Right lobe of liver (tissue), 6 donors: ENCODE results near the gene CCNE1. TPM values are rescaled to one million over a fixed set of nuclear protein-coding genes. Genes with fewer than 3 reads are reported as not detected.

Experiments used
- ATAC-seq, 4 donors: fragments of 200-7000 bp; cut with Tn5 transposase; one replicate each; pipeline ENCODE4 v1.9.1; 2020; ENCODE audit warnings: mild to moderate bottlenecking in 4 of 4, moderate library complexity in 4 of 4
- DNase-seq, 3 donors: peaks; one replicate each; pipeline ENCODE4 v3.0.0-alpha.2; 2020
- H3K27ac ChIP-seq, 3 donors: fragments of 200-600 bp; one replicate each; pipeline ENCODE4 v1.8.0; 2022
- H3K27me3 ChIP-seq, 2 donors: fragments of 200-600 bp; one replicate each; pipeline ENCODE4 v1.8.0; 2022
- H3K36me3 ChIP-seq, 4 donors: fragments of 200-600 bp; sonication (generic) in 1 of 4; one replicate each; pipeline versions ENCODE4 v1.5.1 to v1.8.0; 2017 to 2022; ENCODE audit warnings: control low read depth in 1 of 4
- H3K4me1 ChIP-seq, 4 donors: fragments of 200-600 bp; sonication (generic) in 1 of 4; one replicate each; pipeline versions ENCODE4 v1.5.1 to v1.8.0; 2017 to 2022; ENCODE audit warnings: control low read depth in 1 of 4
- H3K4me3 ChIP-seq, 3 donors: fragments of 200-600 bp; one replicate each; pipeline ENCODE4 v1.8.0; 2022
- H3K9me3 ChIP-seq, 4 donors: fragments of 200-600 bp; sonication (generic) in 1 of 4; one replicate each; pipeline versions ENCODE4 v1.5.1 to v1.8.0; 2017 to 2022; ENCODE audit warnings: control low read depth in 1 of 4
- POLR2A ChIP-seq: fragments of 450-650 bp; IDR thresholded peaks from one replicate; pipeline ENCODE4 v1.6.1; 2017; ENCODE audit warnings: antibody characterized with exemption, mild to moderate bottlenecking
- WGBS: methylation state at CpG from one replicate; pipeline ENCODE4 v1.1.6; 2018; ENCODE audit warnings: low coverage, low lambda C conversion rate; ENCODE audit not compliant: insufficient coverage; ENCODE audit errors: missing lambda C conversion rate; 5-methylcytosine and 5-hydroxymethylcytosine counted together
- intact Hi-C, 2 donors: fragments of 100-400 bp; cut with DNase I; formaldehyde crosslinking; loops; one replicate each; pipeline versions ENCODE4 v1.11.2 to v1.14.1; 2022
- long read RNA-seq: library from polyadenylated mRNA; unstranded; transcript quantifications from one replicate; pipeline ENCODE4 v2.0.0, GENCODE V29; 2019
- total RNA-seq, 6 experiments: library from RNA; depleted of rRNA in 2 of 6; stranded (reverse); fragments of >200 nt in 2 of 6; fragmentation: NEBNext Ultra II Directional in 3 of 6; extraction: Animal tissue kit (Norgen Biotek cat#: 25700) in 3 of 6; gene quantifications; one replicate each; pipeline versions ENCODE4 v1.1.0 to v1.2.4, GENCODE V29; 2016 to 2023
- TF ChIP-seq, protein P1 (sequence below), 4 donors: fragments of 200-600 bp in 3 of 4; fragments of 450-650 bp in 1 of 4; IDR thresholded peaks; one replicate each; pipeline versions ENCODE4 v1.5.1 to v1.8.0; 2016 to 2022; ENCODE audit warnings: antibody characterized with exemption in 4 of 4, mild to moderate bottlenecking in 2 of 4
- donor health status: DM: no; HTN: yes; CAD: no.
- donor health status: DM: no; HTN: no; CAD: no.
- donor health status: DM: no; HTN: no; CAD: no.
- donor health status: DM: no; HTN: yes; CAD: no.
- donor health status: DM: no; HTN: yes; CAD: no.

Gene CCNE1
- total RNA-seq = 1 to 10 TPM in 3 of 6 experiments, under 1 TPM in 3; 0.26 to 2.2 (median 0.90) TPM
- long read RNA-seq = 0 reads

DNA sequence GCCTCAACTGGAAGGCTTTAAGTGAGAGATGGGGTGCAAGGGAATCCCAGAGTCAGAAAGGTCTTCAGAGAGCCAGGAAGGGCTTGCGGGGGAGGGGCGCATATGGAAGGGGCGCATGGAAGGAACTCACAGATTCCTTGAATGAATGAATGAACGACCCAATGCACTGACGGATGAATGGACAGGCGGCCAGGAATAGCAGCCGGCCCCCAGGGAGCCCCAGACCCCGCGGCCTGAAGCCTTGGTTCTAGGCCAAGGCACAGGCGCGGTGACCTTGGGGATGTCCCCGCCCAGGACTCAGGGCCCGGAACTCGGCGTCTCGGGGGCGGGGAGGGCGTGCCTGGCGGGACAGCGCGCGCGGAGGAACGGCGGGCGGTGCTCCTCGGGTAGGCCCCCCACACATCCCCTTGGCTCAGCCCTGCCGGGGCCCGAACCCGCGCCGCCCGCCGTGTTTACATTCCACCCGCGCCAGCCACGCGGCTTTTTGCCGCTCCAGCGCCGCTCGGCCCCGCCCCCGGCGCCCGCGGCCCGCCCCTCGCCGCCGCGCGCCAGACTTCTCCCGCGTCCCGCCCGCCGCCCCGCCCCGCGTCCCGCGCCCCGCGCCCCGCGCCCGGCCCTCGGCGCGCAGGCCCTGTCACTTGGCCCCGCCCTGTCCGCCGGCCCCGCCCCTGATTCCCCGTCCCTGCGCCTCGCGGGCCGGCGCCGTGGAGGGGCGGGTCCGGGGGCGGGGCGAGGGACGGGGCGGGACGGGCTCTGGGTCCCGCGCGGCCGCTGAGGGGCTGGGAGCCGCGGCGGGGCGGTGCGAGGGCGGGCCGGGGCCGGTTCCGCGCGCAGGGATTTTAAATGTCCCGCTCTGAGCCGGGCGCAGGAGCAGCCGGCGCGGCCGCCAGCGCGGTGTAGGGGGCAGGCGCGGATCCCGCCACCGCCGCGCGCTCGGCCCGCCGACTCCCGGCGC lies at the start of gene CCNE1:
CCNE1 (plus strand) TSS at position 867 of the 955 bp plus-strand sequence. CDS start 565 bp downstream, outside the sequence.
- WGBS = 7% methylated on average over 25 of the region's 125 CpGs
- Histone ChIP-seq H3K27ac (peak within 1 kb of the TSS in 2 of 3 donors; percentile 10 to 22), H3K4me3 (peak within 1 kb of the TSS; percentile 46 to 63 (median 55))

DNA sequence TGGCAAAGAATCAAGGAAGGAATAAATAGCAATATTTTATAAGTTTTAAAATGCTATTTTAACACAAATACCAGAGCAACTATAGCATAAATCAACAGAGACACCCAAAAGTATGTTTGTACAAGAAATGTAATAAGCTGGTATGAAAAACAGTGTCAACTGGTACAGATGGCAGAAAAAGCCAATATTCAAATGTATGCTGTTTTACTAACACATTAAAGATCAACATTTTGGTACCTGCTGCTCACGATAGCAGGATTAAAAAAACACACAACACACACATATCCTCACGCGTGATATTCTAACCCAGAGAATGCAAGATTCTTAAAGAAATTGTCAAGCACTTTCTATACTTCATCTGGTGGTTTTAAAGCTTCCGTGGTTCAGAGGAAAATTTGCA lies 48.6 kb upstream of the CCNE1 start:
- Histone ChIP-seq H3K4me3 (no peak overlapping the region), H3K4me1 (no peaks in the 10 kb centered on the region), H3K27me3 (no peaks in the 10 kb centered on the region), H3K36me3 (no peaks in the 10 kb centered on the region), H3K27ac (no peak overlapping the region), H3K9me3 (no peaks in the 10 kb centered on the region)
- 79% methylated on average over 4 of the region's 4 CpGs for WGBS
- ATAC-seq = no peak
- no peak for DNase-seq
- no peak for TF ChIP-seq POLR2A
- TF ChIP-seq, protein P1, sequence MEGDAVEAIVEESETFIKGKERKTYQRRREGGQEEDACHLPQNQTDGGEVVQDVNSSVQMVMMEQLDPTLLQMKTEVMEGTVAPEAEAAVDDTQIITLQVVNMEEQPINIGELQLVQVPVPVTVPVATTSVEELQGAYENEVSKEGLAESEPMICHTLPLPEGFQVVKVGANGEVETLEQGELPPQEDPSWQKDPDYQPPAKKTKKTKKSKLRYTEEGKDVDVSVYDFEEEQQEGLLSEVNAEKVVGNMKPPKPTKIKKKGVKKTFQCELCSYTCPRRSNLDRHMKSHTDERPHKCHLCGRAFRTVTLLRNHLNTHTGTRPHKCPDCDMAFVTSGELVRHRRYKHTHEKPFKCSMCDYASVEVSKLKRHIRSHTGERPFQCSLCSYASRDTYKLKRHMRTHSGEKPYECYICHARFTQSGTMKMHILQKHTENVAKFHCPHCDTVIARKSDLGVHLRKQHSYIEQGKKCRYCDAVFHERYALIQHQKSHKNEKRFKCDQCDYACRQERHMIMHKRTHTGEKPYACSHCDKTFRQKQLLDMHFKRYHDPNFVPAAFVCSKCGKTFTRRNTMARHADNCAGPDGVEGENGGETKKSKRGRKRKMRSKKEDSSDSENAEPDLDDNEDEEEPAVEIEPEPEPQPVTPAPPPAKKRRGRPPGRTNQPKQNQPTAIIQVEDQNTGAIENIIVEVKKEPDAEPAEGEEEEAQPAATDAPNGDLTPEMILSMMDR (IDR thresholded peaks at IDR 0.05) = no peak
- intact Hi-C loops = loop anchor here (10.0 kb wide), 1 partner anchor 112 kb away; no protein-coding TSS in a partner anchor

More for the DNA sequence above, at the start of gene CCNE1:
- ATAC-seq = peak; percentile 97 to 99 (median 98)
- DNase-seq = peak; percentile 95 to 96 (median 96)
- peak; percentile 11 for TF ChIP-seq POLR2A
- TF ChIP-seq, protein P1 (IDR thresholded peaks at IDR 0.05) = no peak
- Histone ChIP-seq H3K9me3 (no peaks in the 10 kb centered on the region), H3K36me3 (no peaks in the 10 kb centered on the region), H3K27me3 (no peaks in the 10 kb centered on the region), H3K4me1 (no peaks in the 10 kb centered on the region)
- intact Hi-C loops = no loop called here

DNA sequence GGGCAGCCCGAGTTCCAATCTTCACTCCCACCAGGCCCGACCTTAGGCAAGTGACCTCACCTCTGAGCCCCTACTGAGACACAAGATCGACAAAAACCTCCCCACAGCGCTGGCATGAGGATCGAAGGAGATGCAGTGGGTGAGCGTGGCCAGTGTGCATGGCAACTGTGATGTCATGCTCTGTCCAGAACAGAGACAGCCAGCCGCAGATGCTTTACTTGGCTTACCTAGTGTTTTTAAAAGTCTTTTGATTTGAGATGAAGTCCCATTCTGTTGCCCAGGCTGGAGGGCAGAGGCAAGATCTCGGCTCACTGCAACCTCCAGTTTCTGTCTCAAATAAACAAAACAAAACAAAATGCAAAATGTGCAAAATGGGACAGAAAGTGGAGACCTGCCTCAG lies 47.4 kb upstream of the CCNE1 start:
- no peak for ATAC-seq

DNA sequence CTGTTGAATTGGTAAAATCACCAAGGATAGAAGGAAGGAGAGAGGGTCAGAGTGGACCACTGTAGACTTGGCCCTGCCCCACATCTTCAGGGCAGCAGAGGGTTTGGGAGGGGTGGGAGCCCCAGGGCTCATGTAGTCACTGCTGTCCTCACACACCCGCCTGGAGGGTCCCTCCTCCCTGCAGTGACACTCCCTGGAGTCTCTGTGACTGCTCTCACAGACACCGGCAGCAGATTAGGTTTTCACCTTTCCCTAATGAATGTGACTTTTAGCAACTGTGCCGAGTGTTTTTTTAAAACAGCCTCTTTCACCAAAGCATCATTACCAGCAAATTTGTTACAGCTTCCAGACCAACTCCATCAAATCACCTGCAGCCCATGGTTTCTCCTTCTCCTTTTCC lies 45.7 kb upstream of the CCNE1 start:
- intact Hi-C loops = loop anchor here (10.0 kb wide), 1 partner anchor 109 kb away; no protein-coding TSS in a partner anchor
- H3K36me3 ChIP-seq = no peaks in the 10 kb centered on the region
- WGBS = 42% methylated on average over 2 of the region's 3 CpGs
- H3K4me1 ChIP-seq = no peaks in the 10 kb centered on the region
- no peak for DNase-seq
- TF ChIP-seq, protein P1 (IDR thresholded peaks at IDR 0.05) = no peak
- H3K4me3 ChIP-seq = no peak overlapping the region
- no peaks in the 10 kb centered on the region for H3K9me3 ChIP-seq
- no peak for ATAC-seq
- H3K27me3 ChIP-seq = no peaks in the 10 kb centered on the region
- H3K27ac ChIP-seq = no peak overlapping the region

More for the DNA sequence above, 47.4 kb upstream of the CCNE1 start:
- no peak overlapping the region for H3K27ac ChIP-seq
- H3K4me3 ChIP-seq = no peak overlapping the region
- intact Hi-C loops = loop anchor here (10.0 kb wide), 1 partner anchor 110 kb away; no protein-coding TSS in a partner anchor
- no peaks in the 10 kb centered on the region for H3K27me3 ChIP-seq
- no peaks in the 10 kb centered on the region for H3K4me1 ChIP-seq
- 84% methylated on average over 6 of the region's 8 CpGs for WGBS
- TF ChIP-seq POLR2A = no peak
- TF ChIP-seq, protein P1 (IDR thresholded peaks at IDR 0.05) = no peak
- H3K9me3 ChIP-seq = no peaks in the 10 kb centered on the region
- no peaks in the 10 kb centered on the region for H3K36me3 ChIP-seq
- no peak for DNase-seq
